Activated CD4-positive, alpha-beta T cell treated with anti-CD3 and anti-CD28 coated beads, Interleukin-2, Interleukin-6, amounts not matched to agents 100 ng/mL and 50 ng/mL, durations not matched to agents 16 hours and 8 hours (primary cell): ENCODE measurements around the gene TBXAS1.
"Not testable (repeated sequence)": the region's sequence is repeated elsewhere in the genome, so short reads cannot be mapped to it uniquely, and the experiment has no call there.

Experiments
- DNase-seq: peaks from one replicate; pipeline ENCODE4 v3.0.0-alpha.2; 2020

Gene TBXAS1

DNA sequence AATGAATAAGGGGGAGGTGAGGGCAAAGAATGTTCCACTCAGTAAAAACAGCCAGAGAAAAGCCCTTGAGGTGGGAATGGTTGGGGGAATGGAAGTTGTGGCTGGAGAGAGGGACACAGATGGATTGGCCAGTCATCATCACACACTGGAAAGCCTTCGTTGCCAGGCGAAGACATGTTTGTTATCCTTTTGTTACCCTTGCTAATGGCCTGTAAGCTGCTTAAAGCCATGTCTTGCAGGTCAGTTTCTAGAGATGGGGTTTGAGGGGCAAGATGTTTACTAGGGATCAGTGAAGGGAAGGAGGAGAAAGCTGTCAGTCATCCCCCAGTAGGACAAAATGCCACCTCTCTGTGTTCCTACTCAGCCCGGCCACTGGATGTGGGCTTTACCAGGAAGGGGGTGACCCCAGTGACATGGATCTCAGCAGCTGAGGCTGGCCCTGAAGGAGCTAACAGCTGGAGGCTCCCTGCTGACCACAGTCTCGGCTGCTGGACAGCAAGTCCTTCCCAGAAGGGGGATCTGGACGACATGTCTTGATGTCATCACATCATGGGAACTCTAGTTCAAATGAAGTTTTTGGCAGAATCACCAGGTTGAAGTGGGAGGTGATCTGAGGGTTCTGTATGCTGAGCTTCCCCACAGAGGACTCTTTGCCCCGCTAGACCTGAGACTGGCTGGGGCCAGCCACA is 66.2 kb downstream of the TBXAS1 start:
- DNase-seq: no peak

DNA sequence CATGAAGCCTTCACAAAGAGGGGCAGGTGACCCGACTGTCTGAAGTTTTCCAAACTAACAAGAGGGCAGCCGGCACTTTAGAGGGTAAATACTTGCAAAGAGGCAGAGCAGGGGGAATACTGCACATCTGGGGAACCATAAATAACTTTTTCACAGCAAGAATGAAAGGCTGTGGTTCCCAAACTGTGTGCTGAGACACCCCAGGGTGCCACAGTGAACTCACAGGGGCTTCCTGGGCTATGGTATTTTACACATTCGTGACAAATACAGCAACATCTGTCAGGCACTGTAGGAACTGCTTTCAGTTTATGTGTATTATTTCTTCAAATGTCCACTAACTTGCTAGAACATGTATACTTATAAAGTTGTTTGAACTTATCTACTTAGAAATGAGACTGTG is 67.2 kb downstream of the TBXAS1 start:
- DNase-seq: no peak

DNA sequence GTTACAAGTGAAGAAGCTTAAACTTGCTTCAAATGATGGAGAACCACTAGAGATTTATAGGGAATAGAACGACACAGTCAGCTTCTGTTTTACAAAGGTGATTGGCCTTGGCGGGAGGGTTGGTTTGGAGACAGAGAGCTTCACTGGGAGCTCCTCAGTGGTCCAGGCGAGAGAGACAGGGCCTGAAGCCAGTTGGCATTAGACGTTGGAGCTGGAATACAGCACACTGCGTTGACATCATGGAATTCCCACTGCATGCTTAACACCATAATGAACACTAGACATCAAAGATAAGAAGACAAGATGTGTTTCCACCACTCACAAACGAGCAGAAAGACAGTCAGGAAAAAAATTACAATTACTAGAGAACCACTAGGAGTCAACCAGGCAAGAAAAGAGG is 67.8 kb downstream of the TBXAS1 start:
- DNase-seq: no peak

GRCh38 chr7:139897422-139898090 is 68.5 kb downstream of the TBXAS1 start:
- no peak for DNase-seq

DNA sequence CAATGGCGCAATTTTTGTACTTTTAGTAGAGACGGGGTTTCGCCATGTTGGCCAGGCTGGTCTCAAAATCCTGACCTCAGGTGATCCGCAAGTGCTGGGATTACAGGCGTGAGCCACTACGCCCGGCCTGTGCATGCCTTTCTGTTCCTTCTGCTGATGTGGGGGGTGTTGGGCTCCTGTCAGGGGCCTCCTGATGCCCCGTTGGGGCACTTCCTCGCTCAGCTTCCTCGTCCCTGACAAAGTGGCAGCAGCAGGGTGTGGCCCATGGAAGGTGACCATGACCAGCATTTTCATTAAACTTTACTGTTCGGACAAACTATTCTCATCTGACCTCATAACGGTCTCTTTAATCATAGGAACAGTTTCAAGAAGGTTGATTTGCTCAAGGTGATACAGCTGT is 69.4 kb downstream of the TBXAS1 start:
- DNase-seq: no peak

DNA sequence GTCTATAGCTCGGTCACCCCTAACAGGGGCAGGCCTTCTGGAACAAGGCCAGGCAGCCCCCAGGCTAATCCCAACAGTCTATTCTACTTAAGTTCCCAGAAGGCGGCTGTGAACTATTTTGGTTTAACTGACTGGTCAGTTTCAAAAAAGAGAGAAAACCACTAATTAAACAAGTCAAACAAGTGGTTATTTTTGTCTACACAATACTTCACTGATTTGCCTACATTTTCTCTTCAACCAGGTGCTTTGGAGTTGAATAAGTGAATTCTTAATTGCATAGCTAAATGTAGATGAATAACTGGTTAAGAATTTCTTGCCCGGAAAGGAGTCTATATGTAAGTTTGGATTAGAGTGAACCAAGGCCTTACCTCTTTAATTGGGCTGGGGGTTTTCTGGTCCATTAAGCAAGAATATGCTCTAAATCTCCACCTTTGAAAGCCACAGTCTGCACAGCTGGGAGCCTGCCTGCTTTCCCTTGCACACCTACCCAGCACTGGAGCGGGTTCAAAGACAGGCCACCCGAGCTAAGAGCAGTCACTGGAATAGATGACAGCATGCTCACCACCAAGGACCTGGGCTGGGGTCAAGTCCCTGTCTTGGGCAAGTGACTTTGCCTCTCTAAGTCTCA is 70.4 kb downstream of the TBXAS1 start:
- DNase-seq: no peak

- DNase-seq: no peak
Measured at GRCh38 chr7:139900326-139900725, 71.3 kb downstream of the TBXAS1 start.

DNA sequence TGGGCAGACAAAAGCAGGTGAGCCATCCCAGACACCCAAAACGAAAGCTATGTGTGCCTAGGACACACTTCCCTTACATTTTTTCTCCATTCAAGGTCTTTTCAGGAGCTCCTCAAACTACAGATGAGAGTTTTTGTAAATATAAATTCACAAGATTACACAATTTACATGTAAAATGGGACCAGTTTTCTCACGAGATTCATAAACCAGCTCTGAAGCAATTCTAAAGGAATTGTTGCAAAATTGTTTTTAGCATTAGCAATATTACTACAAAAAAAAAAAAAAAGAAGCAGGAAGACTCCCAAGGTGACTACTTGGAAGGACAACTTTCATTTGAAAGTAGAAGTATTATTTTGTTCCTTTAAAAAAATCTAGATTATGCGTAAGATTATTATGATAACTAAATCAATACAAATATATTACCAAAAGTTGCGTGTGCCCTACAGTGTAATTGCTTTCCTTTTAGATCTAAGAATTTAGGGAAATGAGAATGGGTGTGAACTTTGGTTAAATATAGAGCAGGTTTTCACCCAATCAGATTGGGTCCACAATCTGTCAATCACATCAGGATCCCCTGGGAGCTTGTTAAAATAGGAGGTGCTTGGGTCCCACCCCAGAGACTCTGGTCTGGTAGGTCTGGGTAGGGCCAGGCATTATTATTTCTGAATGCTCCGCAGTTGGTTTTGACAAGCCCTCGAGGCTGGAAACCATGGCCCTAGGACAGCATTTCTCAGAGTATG is 72.2 kb downstream of the TBXAS1 start:
- no peak for DNase-seq

DNA sequence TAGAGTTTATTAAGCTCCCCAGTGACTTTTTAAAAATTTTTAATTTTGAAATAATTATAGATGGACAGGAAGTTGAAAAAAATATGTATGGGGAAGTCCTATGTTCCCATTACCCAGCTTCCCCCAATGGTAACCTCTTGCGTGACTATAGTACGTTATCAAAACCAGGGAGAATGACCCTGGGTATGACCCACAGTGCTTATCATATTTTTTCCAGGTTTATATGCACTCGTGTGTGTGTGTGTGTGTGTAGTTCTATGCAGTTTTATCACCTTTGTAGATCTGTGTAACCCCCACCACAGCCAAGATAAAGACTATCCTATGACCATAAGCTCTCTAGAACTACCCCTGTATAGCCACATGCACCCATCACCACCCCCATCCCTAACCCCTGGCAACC is 72.8 kb downstream of the TBXAS1 start:
- no peak for DNase-seq

DNA sequence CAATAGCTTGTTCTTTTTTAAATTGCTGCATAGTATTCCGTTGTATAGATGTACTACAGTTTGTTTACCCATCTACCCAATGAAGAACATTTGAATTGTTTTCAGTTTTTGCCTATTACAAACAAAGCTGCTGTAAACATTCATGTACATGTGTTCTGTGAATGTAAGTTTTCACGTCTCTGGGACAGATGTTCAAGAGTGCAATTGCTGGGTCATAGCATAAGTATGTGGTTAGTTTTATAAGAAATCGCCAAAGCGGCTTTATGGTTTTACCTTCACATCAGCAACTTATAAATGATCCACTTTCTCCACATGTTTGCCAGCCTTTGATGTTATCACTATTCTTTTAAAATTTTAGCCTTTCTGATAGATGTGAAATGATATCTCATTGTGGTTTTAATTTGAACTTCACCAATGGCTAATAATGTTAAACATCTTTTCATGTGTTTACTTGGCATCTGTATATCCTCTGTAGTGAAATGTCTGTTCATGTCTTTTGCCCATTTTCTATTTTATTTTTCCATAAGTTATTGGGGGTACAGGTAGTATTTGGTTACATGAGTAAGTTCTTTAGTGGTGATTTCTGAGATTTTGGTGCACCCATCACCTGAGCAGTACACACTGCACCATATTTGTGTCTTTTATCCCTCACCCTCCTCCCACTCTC is 73.5 kb downstream of the TBXAS1 start:
- no peak for DNase-seq

GRCh38 chr7:139903103-139903477 is 74.0 kb downstream of the TBXAS1 start:
- DNase-seq: not testable (repeated sequence)

- DNase-seq: no peak
Measured at GRCh38 chr7:139906879-139907278, 77.8 kb downstream of the TBXAS1 start.

DNA sequence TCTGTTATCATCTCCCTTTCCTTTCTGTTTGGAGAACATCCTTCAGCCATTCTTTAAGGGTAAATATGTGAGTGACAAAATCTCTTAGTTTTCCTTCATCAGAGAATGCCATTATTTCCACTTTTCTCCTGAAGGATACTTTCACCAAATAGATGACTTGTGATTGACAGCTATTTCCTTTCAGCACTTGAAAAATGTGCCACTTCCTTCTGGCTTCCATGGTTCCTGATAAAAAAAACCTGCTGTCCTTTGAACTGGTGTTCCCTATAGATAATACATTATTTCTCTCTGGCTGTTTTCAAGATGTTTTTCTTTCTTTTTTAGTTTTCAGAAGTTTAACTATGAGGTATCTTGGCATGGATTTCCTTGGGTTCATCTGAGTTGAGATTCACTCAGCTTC is 79.7 kb downstream of the TBXAS1 start:
- DNase-seq: no peak

- no peak for DNase-seq
Measured at GRCh38 chr7:139909379-139910050, 80.5 kb downstream of the TBXAS1 start.

- peak; percentile 54 for DNase-seq
Measured at GRCh38 chr7:139913021-139913844, 84.2 kb downstream of the TBXAS1 start.

DNA sequence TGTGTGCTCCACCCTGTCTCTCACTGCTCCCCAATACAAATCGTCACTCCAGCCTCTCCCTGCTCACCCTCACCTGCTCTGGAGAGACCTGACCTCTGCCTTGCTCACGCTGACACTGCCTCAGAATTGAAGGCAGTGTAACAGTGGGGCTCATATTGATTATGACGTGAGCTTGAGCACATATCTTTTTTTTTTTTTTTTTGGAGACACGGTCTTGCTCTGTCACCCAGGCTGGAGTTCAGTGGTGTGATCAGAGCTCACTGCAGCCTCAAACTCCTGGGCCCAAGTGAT is 84.7 kb downstream of the TBXAS1 start:
- no peak for DNase-seq

GRCh38 chr7:139914306-139915267 is 85.5 kb downstream of the TBXAS1 start:
- no peak for DNase-seq

GRCh38 chr7:139915268-139915863 is 86.3 kb downstream of the TBXAS1 start:
- no peak for DNase-seq

DNA sequence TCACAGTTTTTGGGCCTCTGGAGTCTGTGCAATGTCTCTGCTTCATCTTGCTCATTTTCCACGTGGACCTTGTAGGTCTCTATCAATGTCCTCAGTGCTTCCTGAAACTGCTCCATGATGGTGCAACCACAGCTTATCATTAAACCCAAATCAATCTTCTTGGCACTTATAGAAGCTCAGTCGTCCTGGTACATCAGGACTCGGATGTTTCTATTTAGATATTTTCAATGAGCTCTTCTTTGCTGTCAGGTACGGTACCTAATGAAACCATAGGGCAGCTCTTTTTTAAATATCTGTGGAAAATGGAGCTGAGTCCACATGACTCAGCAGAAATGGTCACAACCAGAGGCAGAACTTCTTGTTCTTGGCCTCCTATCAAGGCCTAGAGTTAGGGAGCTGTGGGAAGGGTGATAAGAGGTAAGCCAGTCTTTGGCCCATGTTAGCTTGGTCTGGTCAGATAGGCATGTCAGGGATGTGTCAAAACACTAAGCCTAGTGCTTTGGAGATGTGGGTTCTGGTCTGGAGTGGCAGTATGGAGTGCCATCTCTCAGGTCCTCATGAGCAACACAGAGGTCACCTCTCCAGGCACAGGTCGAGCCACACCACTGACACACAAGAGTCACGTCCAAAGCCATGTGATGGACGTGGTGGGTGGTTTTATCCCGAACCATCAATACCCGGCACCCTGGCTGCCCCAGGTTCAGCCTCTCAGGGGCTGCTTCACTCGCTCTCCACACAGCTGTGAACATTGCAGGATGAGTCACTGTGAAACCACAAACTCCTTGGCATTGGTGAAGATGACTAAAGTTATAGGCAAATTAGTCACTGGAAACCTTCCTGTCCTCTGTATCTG is 87.0 kb downstream of the TBXAS1 start:
- peak; percentile 94 for DNase-seq
